Measurements from ENCODE around the gene LRRC8A. TPM values are rescaled to one million over a fixed set of nuclear protein-coding genes. Genes with fewer than 3 reads are reported as not detected.
"Not testable (repeated sequence)": the region's sequence is repeated elsewhere in the genome, so short reads cannot be mapped to it uniquely, and the experiment has no call there.

The LRRC8A gene
- total RNA-seq, 3 donors from 2014 or later = 25.3 to 48.5 (median 25.4) TPM

GRCh38 chr9:128851779-128852600, 29.9 kb upstream of the LRRC8A start:
- TF ChIP-seq, protein P1, sequence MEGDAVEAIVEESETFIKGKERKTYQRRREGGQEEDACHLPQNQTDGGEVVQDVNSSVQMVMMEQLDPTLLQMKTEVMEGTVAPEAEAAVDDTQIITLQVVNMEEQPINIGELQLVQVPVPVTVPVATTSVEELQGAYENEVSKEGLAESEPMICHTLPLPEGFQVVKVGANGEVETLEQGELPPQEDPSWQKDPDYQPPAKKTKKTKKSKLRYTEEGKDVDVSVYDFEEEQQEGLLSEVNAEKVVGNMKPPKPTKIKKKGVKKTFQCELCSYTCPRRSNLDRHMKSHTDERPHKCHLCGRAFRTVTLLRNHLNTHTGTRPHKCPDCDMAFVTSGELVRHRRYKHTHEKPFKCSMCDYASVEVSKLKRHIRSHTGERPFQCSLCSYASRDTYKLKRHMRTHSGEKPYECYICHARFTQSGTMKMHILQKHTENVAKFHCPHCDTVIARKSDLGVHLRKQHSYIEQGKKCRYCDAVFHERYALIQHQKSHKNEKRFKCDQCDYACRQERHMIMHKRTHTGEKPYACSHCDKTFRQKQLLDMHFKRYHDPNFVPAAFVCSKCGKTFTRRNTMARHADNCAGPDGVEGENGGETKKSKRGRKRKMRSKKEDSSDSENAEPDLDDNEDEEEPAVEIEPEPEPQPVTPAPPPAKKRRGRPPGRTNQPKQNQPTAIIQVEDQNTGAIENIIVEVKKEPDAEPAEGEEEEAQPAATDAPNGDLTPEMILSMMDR (IDR thresholded peaks at IDR 0.05) = peak; percentile 23
- DNase-seq = peak in 2 of 3 donors; percentile 18 to 66

GRCh38 chr9:128852646-128853045, 29.3 kb upstream of the LRRC8A start:
- intact Hi-C loops (cut with DNase I, micrococcal nuclease); DNase-seq; H3K4me3 ChIP-seq; H3K4me1 ChIP-seq (ENCODE audit: low read depth); H3K9me3 ChIP-seq; H3K36me3 ChIP-seq (ENCODE audit: low read depth); ATAC-seq: not testable (repeated sequence)

More at GRCh38 chr9:128851779-128852600, 29.9 kb upstream of the LRRC8A start:
- H3K36me3 ChIP-seq (ENCODE audit: low read depth); H3K4me3 ChIP-seq; H3K9me3 ChIP-seq; H3K4me1 ChIP-seq (ENCODE audit: low read depth); intact Hi-C loops (cut with DNase I, micrococcal nuclease): not testable (repeated sequence)
- ATAC-seq = peak; percentile 40

DNA sequence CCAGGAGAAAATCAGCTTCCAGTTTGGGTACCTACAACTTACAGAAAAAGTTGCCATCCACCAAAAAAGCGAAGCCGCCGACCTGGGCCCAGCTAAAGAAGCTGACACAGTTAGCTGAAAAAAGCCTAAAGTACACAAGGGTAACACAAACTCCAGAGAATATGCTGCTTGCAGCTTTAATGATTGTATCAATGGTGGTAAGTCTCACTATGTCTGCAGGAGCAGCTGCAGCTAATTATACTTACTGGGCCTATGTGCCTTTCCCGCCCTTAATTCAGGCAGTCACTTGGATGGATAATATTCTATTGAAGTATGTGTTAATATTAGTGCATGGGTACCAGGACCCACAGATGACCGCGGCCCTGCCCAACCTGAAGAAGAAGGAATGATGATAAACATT, 27.5 kb upstream of the LRRC8A start:
- H3K36me3 ChIP-seq (ENCODE audit: low read depth); H3K4me3 ChIP-seq; H3K4me1 ChIP-seq (ENCODE audit: low read depth); intact Hi-C loops (cut with DNase I, micrococcal nuclease); ATAC-seq; H3K9me3 ChIP-seq: not testable (repeated sequence)
- peak in 1 of 3 donors; percentile 5 for DNase-seq

GRCh38 chr9:128858476-128858875, 23.5 kb upstream of the LRRC8A start:
- peak in 1 of 3 donors; percentile 3 for DNase-seq
- H3K36me3 ChIP-seq (ENCODE audit: low read depth); intact Hi-C loops (cut with DNase I, micrococcal nuclease); H3K9me3 ChIP-seq; H3K4me1 ChIP-seq (ENCODE audit: low read depth); ATAC-seq; H3K4me3 ChIP-seq: not testable (repeated sequence)

DNA sequence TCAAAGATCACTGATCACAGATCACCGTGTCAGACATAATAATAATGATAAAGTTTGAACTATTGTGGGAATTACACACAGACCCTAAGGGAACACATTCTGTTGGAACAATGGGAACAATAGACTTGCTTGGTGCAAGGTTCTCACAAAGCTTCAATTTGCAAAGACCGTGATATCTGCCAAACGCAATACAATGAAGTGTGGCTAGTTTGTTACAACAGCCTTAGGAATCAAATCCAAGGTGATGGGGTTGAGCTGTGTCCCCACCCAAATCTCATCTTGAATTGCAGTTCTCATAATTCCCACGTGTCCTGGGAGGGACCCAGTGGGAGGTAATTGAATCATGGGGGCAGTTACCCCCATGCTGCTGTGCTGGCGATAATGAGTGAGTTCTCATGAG, 21.0 kb upstream of the LRRC8A start:
- ATAC-seq = no peak
- Histone ChIP-seq H3K9me3 (no peaks in the 10 kb centered on the region), H3K36me3 (ENCODE audit: low read depth) (no peaks in the 10 kb centered on the region), H3K4me1 (ENCODE audit: low read depth) (peaks cover 6% of the 10 kb centered on the region), H3K4me3 (no peak overlapping the region)
- TF ChIP-seq, protein P1 (IDR thresholded peaks at IDR 0.05) = no peak
- no peak for DNase-seq
- intact Hi-C loops (cut with DNase I, micrococcal nuclease) = loop anchor here (5.0 kb wide), 1 partner anchor 66 kb away; no protein-coding TSS in a partner anchor

DNA sequence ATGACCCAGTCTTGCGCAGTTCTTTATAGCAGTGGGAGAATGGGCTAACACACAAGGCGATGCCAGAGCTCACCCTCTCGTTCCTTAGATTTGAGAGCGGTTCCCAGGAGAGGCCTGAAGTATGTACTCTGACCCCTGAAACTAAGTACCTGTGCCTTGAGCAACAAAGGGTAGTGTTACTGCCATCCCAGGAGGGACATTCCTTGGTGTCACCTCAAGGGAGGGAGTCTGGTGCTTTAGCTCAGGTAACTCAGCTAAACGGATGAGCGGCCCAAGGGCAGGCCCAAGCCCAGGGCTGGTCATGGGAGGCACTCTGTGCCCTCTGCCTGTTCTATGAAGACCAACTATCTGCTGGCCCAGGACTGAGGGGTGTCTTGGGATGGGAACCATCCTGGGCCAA, 20.4 kb upstream of the LRRC8A start:
- H3K4me3 ChIP-seq = no peak overlapping the region
- H3K9me3 ChIP-seq = no peaks in the 10 kb centered on the region
- TF ChIP-seq, protein P1 (IDR thresholded peaks at IDR 0.05) = no peak
- DNase-seq (peak in 1 of 3 donors; percentile 13), ATAC-seq (no peak)
- H3K36me3 ChIP-seq (ENCODE audit: low read depth) = no peaks in the 10 kb centered on the region
- peaks cover 6% of the 10 kb centered on the region for H3K4me1 ChIP-seq (ENCODE audit: low read depth)
- intact Hi-C loops (cut with DNase I, micrococcal nuclease) = loop anchor here (5.0 kb wide), 1 partner anchor 66 kb away; no protein-coding TSS in a partner anchor

GRCh38 chr9:128862401-128862851, 19.5 kb upstream of the LRRC8A start:
- intact Hi-C loops (cut with DNase I, micrococcal nuclease) = loop anchor here (5.0 kb wide), 1 partner anchor 65 kb away; no protein-coding TSS in a partner anchor
- H3K4me1 ChIP-seq (ENCODE audit: low read depth) = peaks cover 6% of the 10 kb centered on the region
- H3K36me3 ChIP-seq (ENCODE audit: low read depth) = no peaks in the 10 kb centered on the region
- TF ChIP-seq, protein P1 (IDR thresholded peaks at IDR 0.05) = no peak
- DNase-seq (peak; percentile 43 to 56 (median 51)), ATAC-seq (peak; percentile 67)
- H3K4me3 ChIP-seq = no peak overlapping the region
- no peaks in the 10 kb centered on the region for H3K9me3 ChIP-seq

Measured in mucosa of descending colon (tissue), 3 donors.